HG03342 (cell line): ENCODE measurements around the gene RBFOX2.

Experiments used
- ATAC-seq: cut with Tn5 transposase; IDR thresholded peaks from one replicate; pipeline ENCODE4 v1.9.1; 2021; ENCODE audit warnings: mild to moderate bottlenecking, moderate library complexity; ENCODE audit not compliant: unreplicated experiment

RBFOX2 gene

GRCh38 chr22:35952576-35952975 lies 76.0 kb downstream of the RBFOX2 start:
- ATAC-seq, result no peak

GRCh38 chr22:35950262-35950661 lies 78.4 kb downstream of the RBFOX2 start:
- ATAC-seq, result no peak

- no peak for ATAC-seq
These were observed 79.4 kb downstream of the RBFOX2 start for GRCh38 chr22:35949243-35949642.

- ATAC-seq, result no peak
These were observed 80.7 kb downstream of the RBFOX2 start for GRCh38 chr22:35947794-35948425.

GRCh38 chr22:35944458-35944857 lies 84.2 kb downstream of the RBFOX2 start:
- no peak for ATAC-seq

GRCh38 chr22:35940166-35940565 lies 88.5 kb downstream of the RBFOX2 start:
- no peak for ATAC-seq

GRCh38 chr22:35938226-35938625 lies 90.4 kb downstream of the RBFOX2 start:
- ATAC-seq, result no peak

GRCh38 chr22:35930933-35931332 lies 97.7 kb downstream of the RBFOX2 start:
- ATAC-seq, result no peak

- no peak for ATAC-seq
These were observed 100.3 kb downstream of the RBFOX2 start for GRCh38 chr22:35928285-35928798.

GRCh38 chr22:35923026-35923425 lies 105.6 kb downstream of the RBFOX2 start:
- ATAC-seq, result no peak

- no peak for ATAC-seq
These were observed 106.8 kb downstream of the RBFOX2 start for GRCh38 chr22:35921777-35922176.

- no peak for ATAC-seq
These were observed 107.6 kb downstream of the RBFOX2 start for GRCh38 chr22:35921044-35921443.

GRCh38 chr22:35919002-35919542 lies 109.6 kb downstream of the RBFOX2 start:
- ATAC-seq, result no peak

GRCh38 chr22:35918456-35918855 lies 110.2 kb downstream of the RBFOX2 start:
- ATAC-seq, result no peak

- ATAC-seq, result no peak
These were observed 111.0 kb downstream of the RBFOX2 start for GRCh38 chr22:35917651-35918050.

GRCh38 chr22:35915477-35916013 lies 113.1 kb downstream of the RBFOX2 start:
- ATAC-seq, result no peak

- no peak for ATAC-seq
These were observed 113.8 kb downstream of the RBFOX2 start for GRCh38 chr22:35914665-35915476.

GRCh38 chr22:35914357-35914664 lies 114.3 kb downstream of the RBFOX2 start:
- no peak for ATAC-seq

GRCh38 chr22:35913925-35914324 lies 114.7 kb downstream of the RBFOX2 start:
- ATAC-seq, result no peak

GRCh38 chr22:35912658-35913057 lies 116.0 kb downstream of the RBFOX2 start:
- no peak for ATAC-seq

GRCh38 chr22:35911877-35912276 lies 116.7 kb downstream of the RBFOX2 start:
- no peak for ATAC-seq

- ATAC-seq, result no peak
These were observed 117.7 kb downstream of the RBFOX2 start for GRCh38 chr22:35910926-35911325.
